Measurements from ENCODE around the gene SPART.

GRCh38 chr13:36362251-36362650 is 16.1 kb upstream of the SPART start:
- no peak for TF ChIP-seq CTCF (IDR thresholded peaks at IDR 0.05)
- no peak for TF ChIP-seq POLR2A (IDR thresholded peaks at IDR 0.05)
- no peak for TF ChIP-seq POLR2AphosphoS5 (IDR thresholded peaks at IDR 0.05)
- no peak for TF ChIP-seq EP300 (IDR thresholded peaks at IDR 0.05)
